Endodermal cell (in vitro differentiated cells): ENCODE results near the gene LPIN1. TPM values are rescaled to one million over a fixed set of nuclear protein-coding genes. Genes with fewer than 3 reads are reported as not detected.

Experiments used
- DNase-seq: peaks from one replicate; pipeline ENCODE4 v3.0.0-alpha.2; 2017
- H3K27ac ChIP-seq: 2 replicates; pipeline ENCODE4 v1.5.1; 2013; ENCODE audit warnings: mild to moderate bottlenecking, low read depth, low read length, moderate library complexity
- H3K27me3 ChIP-seq: 2 replicates; pipeline ENCODE4 v1.6.1; 2013; ENCODE audit warnings: mild to moderate bottlenecking, low read length, moderate library complexity; ENCODE audit not compliant: insufficient read depth, control insufficient read depth, poor library complexity, severe bottlenecking
- H3K36me3 ChIP-seq: 2 replicates; pipeline ENCODE4 v1.7.0; 2013; ENCODE audit warnings: mild to moderate bottlenecking, low read length, moderate library complexity; ENCODE audit not compliant: control insufficient read depth, insufficient read depth
- H3K4me1 ChIP-seq: one replicate; pipeline ENCODE4 v1.7.0; 2013; ENCODE audit warnings: low read length; ENCODE audit not compliant: control insufficient read depth, insufficient read depth
- H3K4me3 ChIP-seq: 2 replicates; pipeline ENCODE4 v1.5.1; 2013; ENCODE audit warnings: mild to moderate bottlenecking, low read length, moderate library complexity
- H3K9ac ChIP-seq: 2 replicates; pipeline ENCODE4 v1.6.1; 2013; ENCODE audit warnings: mild to moderate bottlenecking, low read length, moderate library complexity; ENCODE audit not compliant: poor library complexity, severe bottlenecking; ENCODE audit errors: extremely low read depth
- H3K9me3 ChIP-seq: 2 replicates; pipeline ENCODE4 v1.6.1; 2013; ENCODE audit warnings: mild to moderate bottlenecking, low read length, moderate library complexity; ENCODE audit not compliant: control insufficient read depth
- H3K27ac Mint-ChIP-seq: 2 replicates; pipeline ENCODE4 v1.8.0; 2020; ENCODE audit warnings: mixed read lengths
- H3K27me3 Mint-ChIP-seq: 2 replicates; pipeline ENCODE4 v1.8.0; 2021; ENCODE audit warnings: mild to moderate bottlenecking, mixed read lengths; ENCODE audit not compliant: insufficient read depth
- H3K36me3 Mint-ChIP-seq: 2 replicates; pipeline ENCODE4 v1.8.0; 2020; ENCODE audit warnings: low read depth, mixed read lengths
- H3K4me1 Mint-ChIP-seq: 2 replicates; pipeline ENCODE4 v1.8.0; 2020; ENCODE audit warnings: mixed read lengths
- H3K4me3 Mint-ChIP-seq: 2 replicates; pipeline ENCODE4 v1.8.0; 2020; ENCODE audit warnings: mild to moderate bottlenecking, moderate library complexity, mixed read lengths
- H3K9me3 Mint-ChIP-seq: 2 replicates; pipeline ENCODE4 v1.8.0; 2020; ENCODE audit warnings: mild to moderate bottlenecking, mixed read lengths
- WGBS, 2 experiments: methylation state at CpG; one replicate each; pipeline versions ENCODE4 v1.1.5 to v1.1.7; 2013; ENCODE audit warnings: missing lambda C conversion rate in 2 of 2, mixed read lengths in 1 of 2; ENCODE audit not compliant: insufficient coverage in 1 of 2, insufficient read length in 1 of 2; 5-methylcytosine and 5-hydroxymethylcytosine counted together
- total RNA-seq, 2 donors: library from RNA; stranded (reverse); fragmentation: NEBNext Ultra II Directional in 1 of 2; extraction: Animal tissue kit (Norgen Biotek cat#: 25700) in 1 of 2; gene quantifications; 2 replicates in 1 of 2; 3 replicates in 1 of 2; pipeline ENCODE4 v1.2.1, GENCODE V29; 2021
- TF ChIP-seq, protein P1 (sequence below): fragments of 200-600 bp; sonication (generic); conservative IDR thresholded peaks from 2 replicates; pipeline ENCODE4 v1.5.0; 2021; ENCODE audit warnings: antibody characterized with exemption, mild to moderate bottlenecking

The LPIN1 gene
- total RNA-seq, 2 donors from 2014 or later, result 23.9 to 24.3 TPM

- WGBS, 2 experiments, result 32 to 64% methylated on average over 4 to 12 of the region's 12 CpGs
- Histone ChIP-seq H3K9ac (no peak overlapping the region), H3K27ac (peak overlapping the region; percentile 90)
Measured at GRCh38 chr2:11863513-11864328, 117.3 kb downstream of the LPIN1 start.

DNA sequence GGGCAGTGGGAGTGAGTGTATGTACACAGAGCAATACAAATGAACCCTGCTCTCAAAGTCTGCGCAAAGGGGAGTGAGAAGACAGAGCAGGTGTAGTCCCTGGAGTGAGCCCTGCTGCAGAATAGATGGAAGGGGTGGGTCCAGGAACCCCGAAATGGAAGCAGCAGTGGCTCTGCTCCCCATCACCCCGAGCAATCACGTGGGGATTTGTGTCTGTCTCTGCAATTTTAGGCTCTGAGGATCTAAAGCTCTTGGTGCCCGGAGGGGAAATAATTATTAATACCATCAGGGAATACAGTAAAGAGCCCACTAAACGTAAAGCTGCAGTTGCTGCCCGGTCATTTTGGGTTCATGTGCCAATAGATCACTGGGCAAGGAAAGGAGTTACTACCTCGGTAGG, 118.3 kb downstream of the LPIN1 start:
- no peak overlapping the region for H3K27ac Mint-ChIP-seq
- DNase-seq, result no peak
- peaks cover 16% of the 10 kb centered on the region for H3K9me3 ChIP-seq
- H3K9ac ChIP-seq, result no peak overlapping the region
- no peaks in the 10 kb centered on the region for H3K36me3 ChIP-seq
- peaks cover 12% of the 10 kb centered on the region for H3K9me3 Mint-ChIP-seq
- H3K4me1 ChIP-seq, result peaks cover 4% of the 10 kb centered on the region
- H3K4me3 ChIP-seq, result no peak overlapping the region
- H3K4me3 Mint-ChIP-seq, result no peak overlapping the region
- 93 to 94% methylated on average over 8 of the region's 8 CpGs for WGBS, 2 experiments
- no peaks in the 10 kb centered on the region for H3K27me3 Mint-ChIP-seq
- peak overlapping the region; percentile 90 for H3K27ac ChIP-seq
- peaks cover 14% of the 10 kb centered on the region for H3K4me1 Mint-ChIP-seq
- no peaks in the 10 kb centered on the region for H3K27me3 ChIP-seq
- H3K36me3 Mint-ChIP-seq, result no peaks in the 10 kb centered on the region
- TF ChIP-seq, protein P1, sequence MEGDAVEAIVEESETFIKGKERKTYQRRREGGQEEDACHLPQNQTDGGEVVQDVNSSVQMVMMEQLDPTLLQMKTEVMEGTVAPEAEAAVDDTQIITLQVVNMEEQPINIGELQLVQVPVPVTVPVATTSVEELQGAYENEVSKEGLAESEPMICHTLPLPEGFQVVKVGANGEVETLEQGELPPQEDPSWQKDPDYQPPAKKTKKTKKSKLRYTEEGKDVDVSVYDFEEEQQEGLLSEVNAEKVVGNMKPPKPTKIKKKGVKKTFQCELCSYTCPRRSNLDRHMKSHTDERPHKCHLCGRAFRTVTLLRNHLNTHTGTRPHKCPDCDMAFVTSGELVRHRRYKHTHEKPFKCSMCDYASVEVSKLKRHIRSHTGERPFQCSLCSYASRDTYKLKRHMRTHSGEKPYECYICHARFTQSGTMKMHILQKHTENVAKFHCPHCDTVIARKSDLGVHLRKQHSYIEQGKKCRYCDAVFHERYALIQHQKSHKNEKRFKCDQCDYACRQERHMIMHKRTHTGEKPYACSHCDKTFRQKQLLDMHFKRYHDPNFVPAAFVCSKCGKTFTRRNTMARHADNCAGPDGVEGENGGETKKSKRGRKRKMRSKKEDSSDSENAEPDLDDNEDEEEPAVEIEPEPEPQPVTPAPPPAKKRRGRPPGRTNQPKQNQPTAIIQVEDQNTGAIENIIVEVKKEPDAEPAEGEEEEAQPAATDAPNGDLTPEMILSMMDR, result no peak

More at GRCh38 chr2:11863513-11864328, 117.3 kb downstream of the LPIN1 start:
- TF ChIP-seq, protein P1, result peak; percentile 99
- H3K27ac Mint-ChIP-seq, result no peak overlapping the region
- H3K9me3 Mint-ChIP-seq, result peaks cover 22% of the 10 kb centered on the region
- no peaks in the 10 kb centered on the region for H3K27me3 ChIP-seq
- no peaks in the 10 kb centered on the region for H3K27me3 Mint-ChIP-seq
- no peaks in the 10 kb centered on the region for H3K36me3 ChIP-seq
- no peaks in the 10 kb centered on the region for H3K4me1 ChIP-seq
- H3K36me3 Mint-ChIP-seq, result peaks cover 5% of the 10 kb centered on the region
- peaks cover 10% of the 10 kb centered on the region for H3K4me1 Mint-ChIP-seq
- DNase-seq, result peak; percentile 93
- H3K4me3 Mint-ChIP-seq, result no peak overlapping the region
- no peak overlapping the region for H3K4me3 ChIP-seq
- H3K9me3 ChIP-seq, result peaks cover 26% of the 10 kb centered on the region

GRCh38 chr2:11865378-11865777, 118.9 kb downstream of the LPIN1 start:
- DNase-seq, result no peak
- no peaks in the 10 kb centered on the region for H3K36me3 ChIP-seq
- H3K27ac ChIP-seq, result no peak overlapping the region
- WGBS, 2 experiments, result 88 to 100% methylated on average over 5 to 8 of the region's 8 CpGs
- no peak overlapping the region for H3K4me3 Mint-ChIP-seq
- no peaks in the 10 kb centered on the region for H3K36me3 Mint-ChIP-seq
- peaks cover 21% of the 10 kb centered on the region for H3K4me1 Mint-ChIP-seq
- H3K27ac Mint-ChIP-seq, result no peak overlapping the region
- H3K4me3 ChIP-seq, result no peak overlapping the region
- H3K27me3 Mint-ChIP-seq, result no peaks in the 10 kb centered on the region
- no peak overlapping the region for H3K9ac ChIP-seq
- TF ChIP-seq, protein P1, result no peak
- peaks cover 11% of the 10 kb centered on the region for H3K4me1 ChIP-seq
- H3K9me3 ChIP-seq, result peaks cover 12% of the 10 kb centered on the region
- peaks cover 6% of the 10 kb centered on the region for H3K9me3 Mint-ChIP-seq
- H3K27me3 ChIP-seq, result no peaks in the 10 kb centered on the region
